NOMO-1 (cell line): ENCODE results near the gene ZNF331.
"Not testable (repeated sequence)": the region's sequence is repeated elsewhere in the genome, so short reads cannot be mapped to it uniquely, and the experiment has no call there.

Experiments
- DNase-seq, 2 experiments: peaks; one replicate each; lab custom pipeline; 2025; ENCODE audit not compliant: unreplicated experiment in 2 of 2; lab: John Stamatoyannopoulos, UW

Gene ZNF331

DNA sequence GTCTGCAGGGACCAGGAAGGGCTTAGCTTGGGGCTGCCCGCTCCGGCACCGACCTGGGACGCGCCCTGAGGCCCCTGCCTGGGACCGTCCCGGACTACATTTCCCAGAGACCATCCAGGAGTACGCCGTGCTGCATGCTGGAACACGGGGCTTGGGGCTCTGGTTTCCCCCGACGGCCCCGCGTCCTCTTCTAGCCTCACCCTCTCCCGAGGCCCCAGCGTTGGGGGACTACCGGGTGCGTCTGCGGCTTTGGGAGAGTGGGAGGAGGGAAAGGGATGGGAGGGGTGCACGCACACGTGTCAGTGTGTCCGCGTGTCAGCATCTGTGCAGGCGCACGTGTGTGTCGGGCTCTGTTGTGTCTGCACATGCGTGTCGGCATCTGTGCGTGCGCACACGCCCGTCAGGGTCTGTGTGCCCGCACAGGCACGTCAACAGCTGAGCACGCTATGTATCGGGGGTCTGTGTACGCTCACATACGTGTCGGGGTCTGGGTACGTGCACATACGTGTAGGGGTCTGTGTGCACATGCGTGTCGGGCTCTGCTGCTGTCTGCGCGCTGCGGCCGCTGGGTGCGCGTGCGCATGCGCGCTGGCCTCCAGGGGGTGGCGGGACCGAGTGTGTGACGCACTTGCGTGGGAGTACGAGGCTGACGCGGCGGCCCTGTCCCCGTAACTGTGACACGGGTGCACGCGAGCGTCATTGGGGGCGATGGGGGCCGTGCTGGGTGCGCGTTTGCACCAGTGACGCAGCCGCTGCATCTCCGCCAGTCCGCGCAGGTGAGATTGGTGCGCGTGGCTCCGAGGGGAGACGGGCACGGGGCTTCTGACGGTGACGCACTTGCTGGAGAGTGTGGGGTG, at the start of gene ZNF331:
ZNF331 (plus strand) TSS at position 625 of the 857 bp plus-strand sequence. CDS start 31,232 bp downstream, outside the sequence.
- no peak for DNase-seq

DNA sequence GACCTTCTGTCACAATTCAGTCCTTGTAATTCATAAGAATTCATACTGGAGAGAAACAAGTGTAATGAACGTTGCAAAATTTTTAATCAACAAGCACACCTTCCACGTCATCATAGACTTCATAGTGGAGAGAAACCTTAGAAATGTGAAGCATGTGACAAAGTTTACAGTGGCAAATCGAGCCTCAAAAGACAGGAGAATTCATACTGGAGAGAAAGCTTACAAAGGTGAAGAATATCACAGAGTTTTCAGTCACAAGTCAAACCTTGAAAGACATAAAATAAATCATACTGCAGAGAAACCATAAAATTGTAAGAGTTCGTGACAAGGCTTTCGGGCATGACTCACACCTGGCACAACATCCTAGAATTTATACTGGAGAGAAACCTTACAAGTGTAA, 45.8 kb upstream of the ZNF331 start:
- no peak for DNase-seq

DNA sequence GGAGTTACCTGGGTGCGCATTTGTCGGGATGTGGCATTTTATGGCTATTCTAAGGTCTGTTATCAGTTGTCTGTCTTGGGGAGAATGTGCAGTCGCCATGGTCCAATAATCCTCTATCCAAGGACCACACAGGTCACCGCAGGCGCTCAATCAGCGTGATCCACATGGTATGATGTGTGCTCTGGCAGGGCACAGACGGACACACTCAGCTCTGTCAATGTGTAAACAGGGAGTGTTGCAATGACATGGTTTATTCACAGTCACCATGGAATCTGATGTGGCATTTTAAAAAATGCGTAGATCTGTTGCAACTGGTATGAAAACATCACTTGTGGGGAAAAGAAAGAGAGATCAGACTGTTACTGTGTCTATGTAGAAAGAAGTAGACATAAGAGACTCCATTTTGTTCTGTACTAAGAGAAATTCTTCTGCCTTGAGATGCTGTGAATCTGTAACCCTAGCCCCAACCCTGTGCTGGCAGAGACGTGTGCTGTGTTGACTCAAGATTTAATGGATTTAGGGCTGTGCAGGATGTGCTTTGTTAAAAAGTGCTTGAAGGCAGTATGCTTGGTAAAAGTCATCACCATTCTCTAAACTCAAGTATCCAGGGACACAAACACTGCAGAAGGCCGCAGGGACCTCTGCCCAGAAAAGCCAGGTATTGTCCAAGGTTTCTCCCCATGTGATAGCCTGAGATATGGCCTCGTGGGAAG, 40.5 kb upstream of the ZNF331 start:
- not testable (repeated sequence) for DNase-seq

DNA sequence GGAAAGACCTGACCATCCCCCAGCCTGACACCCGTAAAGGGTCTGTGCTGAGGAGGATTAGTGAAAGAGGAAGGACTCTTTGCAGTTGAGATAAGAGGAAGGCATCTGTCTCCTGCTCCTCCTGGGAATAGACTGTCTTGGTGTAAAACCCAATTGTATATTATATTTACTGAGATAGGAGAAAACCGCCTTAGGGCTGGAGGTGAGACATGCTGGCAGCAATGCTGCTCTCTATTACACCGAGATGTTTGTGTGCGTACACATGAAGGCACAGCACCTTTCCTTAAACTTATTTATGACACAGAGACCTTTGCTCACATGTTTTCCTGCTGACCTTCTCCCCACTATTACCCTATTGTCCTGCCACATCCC, 39.9 kb upstream of the ZNF331 start:
- not testable (repeated sequence) for DNase-seq

DNA sequence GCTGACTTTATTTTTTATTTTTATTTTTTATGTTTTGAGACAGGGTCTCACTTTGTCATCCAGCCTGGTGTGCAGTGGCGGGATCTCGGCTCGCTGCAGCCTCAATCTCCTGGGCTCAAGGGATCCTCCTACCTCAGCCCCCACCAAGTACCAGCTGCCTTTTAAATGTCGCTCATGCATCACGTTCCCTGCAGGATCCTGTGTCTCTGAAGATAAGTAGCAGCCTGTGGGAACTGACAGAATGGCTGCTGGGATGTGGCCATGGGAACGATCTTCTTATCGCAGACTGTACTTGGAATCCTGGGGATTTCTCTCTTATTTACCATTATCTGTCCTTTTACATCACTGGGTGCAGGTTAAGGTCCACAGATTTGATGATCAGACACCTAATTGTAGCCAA, 34.8 kb upstream of the ZNF331 start:
- not testable (repeated sequence) for DNase-seq

DNA sequence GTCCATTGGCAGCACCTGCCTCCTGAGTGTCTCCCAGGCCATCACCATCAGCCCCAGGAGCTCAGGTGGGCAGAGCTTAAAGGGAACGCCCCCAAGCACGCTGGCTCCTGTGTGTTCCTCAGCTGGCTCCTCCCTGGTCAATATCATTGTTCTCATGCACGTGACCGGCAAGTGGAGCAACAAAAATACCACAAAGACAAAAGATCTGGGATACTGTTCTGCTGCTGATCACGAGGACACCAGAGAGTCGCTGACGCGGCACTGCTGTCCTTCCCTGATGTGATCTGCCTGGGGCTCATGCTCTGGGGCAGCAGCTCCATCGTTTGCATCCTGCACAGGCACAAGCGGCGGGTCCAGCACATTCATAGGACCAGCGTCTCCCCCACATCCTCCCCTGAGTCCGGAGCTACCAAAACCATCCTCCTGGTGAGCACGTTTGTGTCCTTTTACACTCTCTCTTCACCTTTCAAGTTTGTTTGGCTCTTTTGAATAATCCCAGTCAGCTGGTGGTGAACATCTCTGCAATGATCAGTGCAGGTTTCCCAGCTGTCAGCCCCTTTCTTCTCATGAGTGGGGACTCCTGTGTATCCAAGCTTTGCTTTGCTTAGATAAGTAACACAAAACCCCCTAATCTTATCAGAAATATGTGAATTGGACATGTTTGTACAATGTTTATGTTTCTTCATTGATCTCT, 34.1 kb upstream of the ZNF331 start:
- DNase-seq: not testable (repeated sequence)

DNA sequence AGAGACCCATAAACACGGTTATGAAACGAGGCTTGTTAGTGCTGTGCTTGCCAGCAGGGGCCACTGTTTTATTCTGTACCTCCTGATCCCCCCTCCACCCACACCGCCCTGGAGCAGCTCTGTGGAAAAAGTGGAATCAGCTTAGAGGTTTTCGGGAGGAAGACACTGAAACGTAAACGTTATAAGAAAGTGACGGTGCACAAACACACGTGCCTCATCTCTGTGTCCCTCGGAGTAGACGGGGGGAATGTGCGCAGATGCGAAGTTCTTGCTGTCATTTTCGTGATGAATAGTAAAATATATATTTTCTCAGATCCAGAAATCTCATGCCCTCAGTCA, 33.6 kb upstream of the ZNF331 start:
- not testable (repeated sequence) for DNase-seq

DNA sequence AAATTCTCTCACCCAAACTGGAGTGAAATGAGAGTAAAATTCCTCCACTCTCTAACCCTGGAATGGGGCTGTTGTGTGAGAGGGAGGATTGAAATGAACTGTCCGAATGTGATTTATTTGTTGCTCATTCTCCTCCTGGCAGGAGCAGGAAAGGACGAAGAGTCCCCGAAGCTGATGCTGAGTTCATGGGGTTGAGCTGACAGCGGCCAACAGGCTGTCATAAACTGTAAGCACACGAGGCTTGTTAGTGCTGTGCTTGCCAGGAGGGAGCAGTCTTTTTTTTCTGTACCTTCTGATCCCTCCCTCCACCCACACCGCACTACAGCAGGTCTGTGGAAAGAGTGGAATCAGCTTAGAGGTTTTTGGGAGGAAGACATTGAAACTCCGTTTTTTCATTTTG, 33.1 kb upstream of the ZNF331 start:
- DNase-seq: no peak

DNA sequence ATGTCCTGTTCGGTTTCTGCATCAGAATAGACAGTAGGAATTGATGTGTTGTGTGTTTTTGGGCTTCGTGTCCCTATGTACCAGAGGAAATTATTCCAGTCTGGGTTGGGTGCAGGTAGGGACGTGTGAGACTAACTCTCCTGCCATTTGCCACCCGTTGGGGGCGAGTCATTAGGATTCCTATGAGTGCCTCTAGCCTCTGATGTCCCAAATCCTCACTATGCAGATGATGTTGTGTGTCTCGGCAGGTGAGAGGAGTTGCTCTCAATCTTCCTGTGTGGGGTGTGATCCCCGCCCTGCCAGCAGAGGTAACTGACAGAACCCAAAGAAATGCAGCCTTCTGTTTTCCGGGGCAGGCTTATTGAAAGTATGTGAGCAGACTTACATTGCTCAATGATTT, 31.2 kb upstream of the ZNF331 start:
- DNase-seq: no peak

DNA sequence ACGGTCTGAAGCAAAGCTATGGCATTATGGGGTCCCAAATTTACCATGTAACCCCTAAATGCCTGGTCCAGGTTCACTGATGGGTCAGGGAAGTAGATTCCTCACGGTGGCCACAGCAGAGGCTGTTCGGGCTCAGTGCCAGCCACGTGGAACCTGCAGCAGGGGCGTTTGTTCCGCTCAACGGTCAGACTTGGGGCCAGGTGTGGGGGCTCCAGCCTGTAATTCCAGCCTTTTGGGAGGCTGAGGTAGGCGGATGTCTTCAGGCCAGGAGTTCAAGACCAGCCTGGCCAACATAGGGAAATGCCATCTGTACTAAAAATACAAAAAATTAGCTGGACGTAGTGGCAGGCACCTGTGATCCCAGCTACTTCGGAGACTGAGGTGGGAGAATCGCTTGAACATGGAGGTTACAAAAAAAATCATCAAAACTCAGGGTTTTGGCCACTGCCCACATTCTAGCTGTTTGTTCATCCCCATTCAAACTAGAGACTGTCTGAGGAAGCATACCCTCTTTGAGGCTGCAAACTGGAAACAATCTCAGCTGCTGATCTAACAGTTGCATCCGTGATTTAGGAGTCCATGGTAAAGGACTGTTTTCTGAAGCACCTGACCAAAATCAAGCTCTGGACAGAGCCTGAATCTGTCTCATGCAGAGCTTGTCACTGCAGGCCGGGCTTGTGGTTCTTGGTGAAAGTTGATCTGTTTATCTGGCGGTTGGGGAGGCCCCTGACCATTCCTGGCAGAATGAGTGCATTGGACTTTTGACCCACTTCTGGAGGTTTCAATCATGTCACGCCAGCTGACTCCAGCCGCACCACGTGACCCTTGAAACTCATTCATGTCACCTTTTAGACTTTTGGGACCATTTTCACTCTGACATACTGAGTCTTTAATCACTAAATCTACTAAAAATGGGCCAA, 30.2 kb upstream of the ZNF331 start:
- no peak for DNase-seq

DNA sequence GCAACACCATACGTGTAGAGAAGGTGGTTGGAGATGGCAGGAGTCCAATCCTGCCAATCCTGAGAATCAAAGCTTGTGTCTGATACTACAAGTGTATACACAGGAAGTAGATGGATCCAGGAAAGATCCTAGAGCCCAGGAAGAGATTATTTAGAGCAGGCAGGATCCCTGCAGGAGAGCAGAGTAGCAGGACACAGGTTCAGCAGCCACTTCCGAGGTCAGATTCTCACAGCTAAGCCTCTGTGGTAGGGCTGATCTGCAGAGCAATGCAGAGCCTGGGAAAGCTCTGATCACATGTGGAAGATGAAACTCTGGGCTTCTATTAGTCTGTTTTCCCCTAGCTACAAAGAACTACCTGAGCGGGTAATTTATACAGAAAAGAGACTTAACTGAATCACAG, 28.5 kb upstream of the ZNF331 start:
- DNase-seq: no peak

DNA sequence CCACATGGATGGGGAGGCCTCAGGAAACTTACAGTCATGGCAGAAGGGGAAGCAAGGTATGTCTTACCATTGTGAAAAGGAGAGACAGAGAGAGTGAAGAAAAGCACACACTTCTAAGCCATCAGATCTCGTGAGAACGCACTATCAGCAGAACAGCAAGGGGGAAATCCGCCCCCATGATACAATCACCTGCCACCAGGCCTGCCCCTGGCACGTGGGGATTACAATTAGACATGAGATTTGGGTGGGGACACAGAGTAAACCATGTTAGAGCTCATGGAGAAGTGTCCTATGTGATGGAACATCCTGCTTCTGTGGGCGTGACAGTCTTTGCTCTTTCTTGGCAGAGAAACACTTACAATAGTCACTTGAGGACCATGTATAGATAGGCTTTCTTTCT, 28.1 kb upstream of the ZNF331 start:
- no peak for DNase-seq

DNA sequence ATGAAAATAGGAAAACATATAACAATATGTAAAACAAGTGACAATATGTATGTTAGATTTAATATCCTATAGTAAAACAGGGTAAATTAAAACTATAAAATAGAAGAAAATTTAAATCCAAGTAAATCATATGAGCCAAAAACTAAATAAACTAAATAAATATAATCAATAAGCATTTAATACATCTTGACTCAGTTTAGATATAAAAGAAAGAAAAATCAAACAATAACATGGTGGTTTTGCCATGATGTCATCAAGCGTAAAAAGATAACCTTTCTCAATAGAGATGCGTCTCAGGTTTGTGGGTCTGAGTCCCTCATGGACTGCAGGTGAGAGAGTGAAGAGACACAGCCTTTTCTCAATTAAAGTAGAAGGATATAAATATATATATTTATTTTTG, 26.6 kb upstream of the ZNF331 start:
- no peak for DNase-seq

DNA sequence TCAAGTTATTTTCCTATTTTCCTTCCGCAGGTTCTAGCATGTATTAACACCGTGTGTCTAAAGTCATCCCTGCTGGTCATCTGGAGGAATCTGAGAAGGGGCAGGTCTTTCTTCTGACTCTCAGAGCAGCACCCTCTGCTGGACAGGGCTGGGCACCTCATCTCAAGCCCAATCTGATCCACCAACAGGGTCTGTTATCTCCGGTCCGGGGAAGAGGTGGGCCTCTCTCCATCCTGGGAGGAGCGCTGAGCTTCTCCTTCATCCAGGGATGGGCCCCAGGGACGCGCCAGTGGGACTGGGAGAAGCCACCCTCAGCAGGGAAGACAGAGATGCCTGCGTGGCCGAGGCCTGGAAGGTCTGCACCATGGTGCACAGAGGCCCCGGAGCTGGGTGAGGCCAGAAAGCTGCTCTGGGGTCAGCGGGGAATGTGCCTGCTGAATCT, 26.0 kb upstream of the ZNF331 start:
- DNase-seq: peak in 1 of 2 experiments; percentile 2

DNA sequence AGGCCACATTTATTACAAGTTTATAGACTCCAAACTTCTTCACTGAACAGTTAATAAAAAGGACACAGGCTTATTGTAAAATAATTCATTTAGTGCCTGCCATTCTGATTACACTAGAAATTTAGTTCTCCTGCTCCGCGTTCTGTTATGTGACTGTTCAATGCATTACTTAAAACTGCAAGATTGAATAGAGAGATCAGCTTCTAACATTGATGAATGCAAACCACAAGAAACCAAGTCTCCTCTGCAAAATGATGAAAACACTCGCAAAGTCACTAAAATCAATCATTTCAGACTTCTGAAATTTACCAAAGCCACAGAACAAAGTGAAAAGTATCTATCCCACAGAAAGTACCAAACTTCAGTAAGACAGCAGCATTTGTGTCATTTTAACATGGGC, 22.9 kb upstream of the ZNF331 start:
- not testable (repeated sequence) for DNase-seq

DNA sequence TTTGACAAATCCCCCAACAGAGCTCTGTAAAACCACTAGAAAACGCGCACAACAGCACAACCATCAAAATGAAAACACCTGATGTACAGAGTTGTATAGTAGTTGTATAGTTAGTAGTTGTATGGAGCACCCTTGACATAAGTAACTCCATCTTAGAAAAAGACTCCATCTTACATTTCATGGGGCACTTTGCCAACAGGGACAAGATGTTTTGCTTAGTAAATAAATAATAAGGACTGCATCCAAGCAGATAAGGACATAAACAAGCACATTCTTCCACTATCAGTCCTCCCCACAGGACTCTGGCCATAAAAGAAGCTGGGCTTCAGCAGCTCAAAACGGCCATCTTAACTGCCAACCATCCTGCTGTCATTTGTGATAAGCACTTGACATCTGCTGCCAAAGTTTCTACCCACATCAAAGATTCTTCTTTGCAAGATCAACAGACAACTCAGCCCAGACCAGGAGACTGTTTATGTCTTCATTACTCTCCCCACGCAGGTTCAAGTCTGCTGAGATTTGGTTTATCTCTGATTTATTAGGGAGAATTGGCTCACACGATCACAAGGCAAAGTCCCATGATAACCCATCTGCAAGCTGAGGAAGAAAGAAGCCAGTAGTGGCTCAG, 20.7 kb upstream of the ZNF331 start:
- no peak for DNase-seq

DNA sequence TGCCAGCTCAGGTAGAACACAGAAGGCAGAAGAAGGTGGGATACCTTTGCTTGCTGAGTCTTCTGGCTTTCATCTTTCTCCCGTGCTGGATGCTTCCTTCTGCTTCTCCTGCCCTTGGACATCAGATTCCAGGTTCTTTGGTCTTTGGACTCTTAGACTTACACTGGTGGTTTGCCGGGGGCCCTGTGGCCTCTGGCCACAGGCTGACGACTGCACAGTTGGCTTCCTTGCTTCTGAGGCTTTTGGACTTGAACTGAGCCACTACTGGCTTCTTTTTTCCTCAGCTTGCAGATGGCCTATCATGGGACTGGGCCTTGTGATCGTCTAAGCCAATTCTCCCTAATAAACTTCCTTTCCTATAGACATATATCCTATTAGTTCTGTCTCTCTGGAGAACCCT, 19.8 kb upstream of the ZNF331 start:
- DNase-seq: no peak

DNA sequence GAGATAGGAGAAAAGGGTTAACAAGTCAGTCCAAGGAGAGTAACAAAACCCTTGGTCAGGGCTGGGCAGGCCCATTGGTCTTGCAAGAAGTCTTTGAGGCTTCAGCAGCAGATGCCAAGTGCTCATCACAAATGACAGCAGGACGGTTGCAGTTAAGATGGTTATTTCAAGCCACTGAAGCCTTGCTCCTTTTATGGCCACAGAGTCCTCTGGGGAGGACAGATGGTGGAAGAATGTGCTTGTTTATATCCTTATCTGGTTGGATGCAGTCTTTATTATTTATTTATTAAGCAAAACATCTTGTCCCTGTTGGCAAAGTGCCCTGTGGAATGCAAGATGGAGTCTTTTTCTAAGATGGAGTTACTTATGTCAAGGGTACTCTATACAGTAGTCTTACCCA, 19.2 kb upstream of the ZNF331 start:
- DNase-seq: no peak

DNA sequence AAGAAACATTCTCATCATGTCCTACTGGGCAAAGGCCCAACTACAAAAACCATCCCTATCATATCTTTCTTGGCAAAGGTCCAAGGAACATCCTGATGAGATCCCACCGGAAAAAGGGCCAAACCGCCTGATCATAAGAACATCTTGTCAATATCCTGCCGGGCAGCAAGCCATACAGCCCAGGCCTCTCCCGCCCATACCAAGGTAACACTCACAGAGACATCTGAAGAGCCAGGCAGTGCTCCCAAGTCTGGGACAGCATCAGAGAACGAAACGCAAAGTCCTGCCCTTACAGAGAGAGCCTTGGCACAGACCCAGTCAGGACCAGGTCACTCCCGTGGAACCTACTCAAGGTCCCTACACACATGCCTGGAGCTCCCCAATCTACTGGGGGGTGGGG, 18.5 kb upstream of the ZNF331 start:
- no peak for DNase-seq

DNA sequence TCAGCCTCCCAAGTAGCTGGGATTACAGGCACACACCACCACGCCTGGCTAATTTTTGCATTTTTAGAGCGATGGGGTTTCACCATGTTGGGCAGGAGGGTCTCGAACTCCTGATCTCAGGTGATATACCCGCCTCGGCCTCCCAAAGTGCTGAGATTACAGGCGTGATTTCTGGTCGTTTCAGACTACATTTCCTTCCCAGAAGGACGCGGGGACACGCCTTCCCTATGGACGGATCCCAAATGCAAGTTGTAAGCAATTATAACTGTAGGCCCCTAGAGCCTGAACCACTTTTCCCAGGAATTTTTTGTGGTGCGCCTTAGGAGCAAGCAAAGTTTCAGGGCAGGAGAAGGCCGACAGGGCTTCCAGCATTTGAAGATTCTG, 17.8 kb upstream of the ZNF331 start:
- DNase-seq: no peak
